ENCODE measurements around the gene ARHGAP24. TPM values are rescaled to one million over a fixed set of nuclear protein-coding genes. Genes with fewer than 3 reads are reported as not detected.

The ARHGAP24 gene
- total RNA-seq, 2 experiments from 2014 or later: not detected

GRCh38 chr4:85682391-85682790 is 207.4 kb downstream of the ARHGAP24 start:
- no peaks in the 10 kb centered on the region for H3K4me1 Mint-ChIP-seq (ENCODE audit: low read depth)
- no peaks in the 10 kb centered on the region for H3K36me3 Mint-ChIP-seq
- no peaks in the 10 kb centered on the region for H3K27me3 Mint-ChIP-seq
- no peak overlapping the region for H3K4me3 Mint-ChIP-seq
- ChIA-PET CTCF (no interaction called here), POLR2A (no interaction called here)
- DNase-seq: no peak
- H3K9me3 Mint-ChIP-seq: peaks cover 4% of the 10 kb centered on the region
- intact Hi-C loops (cut with micrococcal nuclease): no loop called here
- H3K27ac Mint-ChIP-seq: no peak overlapping the region

GRCh38 chr4:85684676-85685075 is 209.7 kb downstream of the ARHGAP24 start:
- no peak for DNase-seq
- Mint-ChIP-seq H3K4me3 (no peak overlapping the region), H3K4me1 (ENCODE audit: low read depth) (no peaks in the 10 kb centered on the region), H3K27ac (no peak overlapping the region), H3K36me3 (no peaks in the 10 kb centered on the region), H3K27me3 (no peaks in the 10 kb centered on the region), H3K9me3 (peaks cover 4% of the 10 kb centered on the region)
- ChIA-PET CTCF (no interaction called here), POLR2A (no interaction called here)
- intact Hi-C loops (cut with micrococcal nuclease): no loop called here

GRCh38 chr4:85686398-85686797 is 211.4 kb downstream of the ARHGAP24 start:
- H3K36me3 Mint-ChIP-seq: no peaks in the 10 kb centered on the region
- peaks cover 7% of the 10 kb centered on the region for H3K9me3 Mint-ChIP-seq
- CTCF ChIA-PET: no interaction called here
- H3K4me3 Mint-ChIP-seq: no peak overlapping the region
- POLR2A ChIA-PET: no interaction called here
- H3K4me1 Mint-ChIP-seq (ENCODE audit: low read depth): no peaks in the 10 kb centered on the region
- H3K27me3 Mint-ChIP-seq: no peaks in the 10 kb centered on the region
- no peak overlapping the region for H3K27ac Mint-ChIP-seq
- intact Hi-C loops (cut with micrococcal nuclease): no loop called here
- no peak for DNase-seq

- intact Hi-C loops (cut with micrococcal nuclease): no loop called here
- Mint-ChIP-seq H3K27ac (no peak overlapping the region), H3K36me3 (no peaks in the 10 kb centered on the region), H3K4me1 (ENCODE audit: low read depth) (no peaks in the 10 kb centered on the region), H3K4me3 (no peak overlapping the region), H3K27me3 (no peaks in the 10 kb centered on the region), H3K9me3 (peaks cover 3% of the 10 kb centered on the region)
- ChIA-PET CTCF (no interaction called here), POLR2A (no interaction called here)
- DNase-seq: no peak
Observed at GRCh38 chr4:85688055-85688740, 213.2 kb downstream of the ARHGAP24 start.

GRCh38 chr4:85696661-85697060 is 221.7 kb downstream of the ARHGAP24 start:
- CTCF ChIA-PET: no interaction called here
- intact Hi-C loops (cut with micrococcal nuclease): no loop called here
- no peak overlapping the region for H3K4me3 Mint-ChIP-seq
- H3K36me3 Mint-ChIP-seq: no peaks in the 10 kb centered on the region
- H3K27me3 Mint-ChIP-seq: no peaks in the 10 kb centered on the region
- DNase-seq: no peak
- H3K4me1 Mint-ChIP-seq (ENCODE audit: low read depth): no peaks in the 10 kb centered on the region
- H3K9me3 Mint-ChIP-seq: peaks cover 6% of the 10 kb centered on the region
- POLR2A ChIA-PET: no interaction called here
- no peak overlapping the region for H3K27ac Mint-ChIP-seq

- Mint-ChIP-seq H3K27me3 (no peaks in the 10 kb centered on the region), H3K4me1 (ENCODE audit: low read depth) (no peaks in the 10 kb centered on the region), H3K9me3 (peaks cover 6% of the 10 kb centered on the region), H3K27ac (no peak overlapping the region), H3K4me3 (no peak overlapping the region), H3K36me3 (no peaks in the 10 kb centered on the region)
- DNase-seq: no peak
- ChIA-PET CTCF (no interaction called here), POLR2A (no interaction called here)
- intact Hi-C loops (cut with micrococcal nuclease): no loop called here
Observed at GRCh38 chr4:85697854-85698253, 222.9 kb downstream of the ARHGAP24 start.

- peaks cover 4% of the 10 kb centered on the region for H3K9me3 Mint-ChIP-seq
- no peaks in the 10 kb centered on the region for H3K36me3 Mint-ChIP-seq
- H3K4me3 Mint-ChIP-seq: no peak overlapping the region
- CTCF ChIA-PET: no interaction called here
- DNase-seq: no peak
- intact Hi-C loops (cut with micrococcal nuclease): no loop called here
- POLR2A ChIA-PET: no interaction called here
- no peaks in the 10 kb centered on the region for H3K4me1 Mint-ChIP-seq (ENCODE audit: low read depth)
- H3K27ac Mint-ChIP-seq: no peak overlapping the region
- H3K27me3 Mint-ChIP-seq: no peaks in the 10 kb centered on the region
Observed at GRCh38 chr4:85700362-85700761, 225.4 kb downstream of the ARHGAP24 start.

GRCh38 chr4:85701861-85702321 is 226.9 kb downstream of the ARHGAP24 start:
- no peaks in the 10 kb centered on the region for H3K9me3 Mint-ChIP-seq
- intact Hi-C loops (cut with micrococcal nuclease): no loop called here
- no peaks in the 10 kb centered on the region for H3K4me1 Mint-ChIP-seq (ENCODE audit: low read depth)
- H3K27me3 Mint-ChIP-seq: no peaks in the 10 kb centered on the region
- no peak overlapping the region for H3K27ac Mint-ChIP-seq
- POLR2A ChIA-PET: no interaction called here
- no peak overlapping the region for H3K4me3 Mint-ChIP-seq
- CTCF ChIA-PET: no interaction called here
- H3K36me3 Mint-ChIP-seq: no peaks in the 10 kb centered on the region
- no peak for DNase-seq

- H3K27ac Mint-ChIP-seq: no peak overlapping the region
- DNase-seq: no peak
- ChIA-PET POLR2A (no interaction called here), CTCF (no interaction called here)
- no peak overlapping the region for H3K4me3 Mint-ChIP-seq
- no peaks in the 10 kb centered on the region for H3K4me1 Mint-ChIP-seq (ENCODE audit: low read depth)
- H3K27me3 Mint-ChIP-seq: no peaks in the 10 kb centered on the region
- no peaks in the 10 kb centered on the region for H3K36me3 Mint-ChIP-seq
- H3K9me3 Mint-ChIP-seq: no peaks in the 10 kb centered on the region
- intact Hi-C loops (cut with micrococcal nuclease): no loop called here
Observed at GRCh38 chr4:85703096-85703495, 228.1 kb downstream of the ARHGAP24 start.

GRCh38 chr4:85707611-85708010 is 232.7 kb downstream of the ARHGAP24 start:
- DNase-seq: no peak
- no peaks in the 10 kb centered on the region for H3K27me3 Mint-ChIP-seq
- H3K36me3 Mint-ChIP-seq: no peaks in the 10 kb centered on the region
- CTCF ChIA-PET: no interaction called here
- POLR2A ChIA-PET: no interaction called here
- no peak overlapping the region for H3K4me3 Mint-ChIP-seq
- H3K4me1 Mint-ChIP-seq (ENCODE audit: low read depth): no peaks in the 10 kb centered on the region
- H3K27ac Mint-ChIP-seq: no peak overlapping the region
- intact Hi-C loops (cut with micrococcal nuclease): no loop called here
- no peaks in the 10 kb centered on the region for H3K9me3 Mint-ChIP-seq

- Mint-ChIP-seq H3K9me3 (no peaks in the 10 kb centered on the region), H3K4me1 (ENCODE audit: low read depth) (no peaks in the 10 kb centered on the region), H3K27me3 (no peaks in the 10 kb centered on the region), H3K4me3 (no peak overlapping the region), H3K36me3 (no peaks in the 10 kb centered on the region), H3K27ac (no peak overlapping the region)
- ChIA-PET POLR2A (no interaction called here), CTCF (no interaction called here)
- DNase-seq: no peak
- intact Hi-C loops (cut with micrococcal nuclease): no loop called here
Observed at GRCh38 chr4:85708468-85708867, 233.5 kb downstream of the ARHGAP24 start.

- no peaks in the 10 kb centered on the region for H3K4me1 Mint-ChIP-seq (ENCODE audit: low read depth)
- no peak overlapping the region for H3K27ac Mint-ChIP-seq
- ChIA-PET POLR2A (no interaction called here), CTCF (no interaction called here)
- H3K27me3 Mint-ChIP-seq: no peaks in the 10 kb centered on the region
- H3K4me3 Mint-ChIP-seq: no peak overlapping the region
- intact Hi-C loops (cut with micrococcal nuclease): no loop called here
- no peak for DNase-seq
- no peaks in the 10 kb centered on the region for H3K36me3 Mint-ChIP-seq
- no peaks in the 10 kb centered on the region for H3K9me3 Mint-ChIP-seq
Observed at GRCh38 chr4:85713005-85713404, 238.1 kb downstream of the ARHGAP24 start.

- Mint-ChIP-seq H3K27ac (no peak overlapping the region), H3K4me3 (no peak overlapping the region)
Observed at GRCh38 chr4:85715991-85716737, 241.2 kb downstream of the ARHGAP24 start.

More at GRCh38 chr4:85715991-85716737, 241.2 kb downstream of the ARHGAP24 start:
- H3K4me1 Mint-ChIP-seq (ENCODE audit: low read depth): no peaks in the 10 kb centered on the region
- POLR2A ChIA-PET: no interaction called here
- H3K36me3 Mint-ChIP-seq: no peaks in the 10 kb centered on the region
- intact Hi-C loops (cut with micrococcal nuclease): no loop called here
- CTCF ChIA-PET: interaction anchor here (1.1 kb wide), 1 partner anchor 32 kb away, joined by 3 read pairs; no protein-coding TSS in a partner anchor
- H3K27me3 Mint-ChIP-seq: no peaks in the 10 kb centered on the region
- no peak for DNase-seq
- no peaks in the 10 kb centered on the region for H3K9me3 Mint-ChIP-seq
